Fibroblast of peridontal ligament (primary cell): ENCODE measurements around the gene SLC12A7.

Source experiments
- DNase-seq: peaks from one replicate; pipeline ENCODE4 v3.0.0-alpha.2; 2010; ENCODE audit errors: extremely low read depth

Gene SLC12A7

DNA sequence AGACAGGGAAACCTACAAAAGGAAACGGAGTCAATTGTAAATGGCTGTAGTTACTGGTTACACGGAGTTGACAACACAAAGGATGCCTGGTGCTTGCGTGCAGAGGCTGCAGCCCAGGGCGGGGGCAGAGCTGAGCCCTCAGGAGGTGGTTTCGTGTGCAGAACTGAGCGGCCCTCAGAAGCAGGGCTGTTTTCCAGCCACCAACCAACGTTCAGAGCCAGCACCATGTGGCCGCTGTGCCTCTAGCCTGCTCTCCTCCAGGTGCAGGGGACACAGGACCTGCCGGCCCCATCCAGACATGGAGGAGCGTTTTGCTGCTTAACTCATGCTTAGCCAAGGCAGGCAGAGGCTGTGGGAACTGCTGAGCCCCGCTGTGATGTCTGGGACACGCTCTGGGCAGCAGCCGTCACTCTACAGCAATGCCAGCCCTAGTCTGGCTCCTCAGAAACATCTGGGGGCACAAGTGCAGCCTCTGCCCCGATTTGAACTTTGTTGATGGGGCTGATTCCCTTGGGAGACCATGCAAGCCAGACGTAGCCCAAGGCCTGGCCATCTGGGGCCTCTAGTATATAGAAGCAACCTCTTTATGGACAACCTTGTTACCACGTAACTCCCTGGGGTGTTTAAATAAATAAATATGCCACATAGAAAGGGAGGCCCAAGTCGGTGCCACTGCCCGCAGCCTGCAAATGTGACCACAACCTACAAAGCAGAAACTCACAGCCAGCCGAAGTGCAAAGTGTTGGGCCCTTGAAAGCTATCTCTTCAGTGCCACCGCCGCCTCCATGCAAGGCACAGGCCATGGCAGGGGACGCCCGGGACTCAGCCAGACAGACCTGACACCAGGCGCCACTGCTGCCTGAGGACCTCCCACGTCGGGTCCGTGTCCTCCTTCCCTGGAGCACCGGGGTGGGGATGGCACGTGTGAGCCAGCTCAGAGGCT is 61.2 kb downstream of the SLC12A7 start:
- no peak for DNase-seq

DNA sequence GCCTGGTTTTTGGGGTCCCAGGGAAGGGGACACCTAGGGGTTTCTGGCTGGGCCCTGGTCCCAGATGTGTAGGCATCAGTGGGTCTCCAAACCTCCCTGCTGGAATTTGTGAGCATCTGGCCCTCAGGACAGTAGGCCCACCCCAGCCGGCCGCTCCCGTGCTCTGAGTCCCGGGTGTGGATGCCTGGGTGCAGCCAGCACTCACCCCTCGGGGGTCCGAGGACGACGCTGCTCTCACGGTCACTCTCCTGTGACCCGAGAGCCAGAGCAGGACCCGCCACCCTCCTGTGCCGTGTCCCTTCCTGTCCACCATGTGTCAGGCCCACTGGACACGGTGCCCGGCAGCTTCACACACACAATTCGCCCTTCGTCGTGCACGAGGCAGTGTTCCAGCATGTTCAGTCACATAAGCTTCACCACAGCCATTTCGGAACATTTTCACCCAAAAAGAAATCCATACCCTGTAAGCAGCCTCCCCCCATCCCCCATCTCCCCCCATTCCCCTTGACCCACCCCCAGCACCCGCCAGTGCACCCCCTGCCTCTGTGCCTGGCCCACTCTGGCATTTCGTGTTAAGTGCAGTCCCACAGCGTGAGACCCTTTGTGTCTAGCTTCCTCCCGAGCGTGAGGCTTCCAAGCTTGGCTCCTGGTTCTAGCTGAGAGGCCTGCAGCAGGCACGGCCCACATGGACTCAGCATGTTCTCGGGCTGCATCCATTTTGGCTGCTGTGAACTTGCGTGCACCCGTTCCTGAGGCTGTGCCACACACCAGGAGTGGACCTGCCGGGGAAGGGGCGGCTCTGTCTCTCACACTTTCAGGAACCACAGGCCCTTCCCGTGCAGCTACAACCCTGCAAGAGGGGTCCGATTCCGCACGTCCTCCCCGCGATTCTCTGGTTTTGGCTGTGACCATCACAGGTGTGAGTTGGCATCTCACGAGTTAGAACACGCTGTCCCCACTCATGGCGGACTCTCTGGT is 62.7 kb downstream of the SLC12A7 start:
- no peak for DNase-seq

DNA sequence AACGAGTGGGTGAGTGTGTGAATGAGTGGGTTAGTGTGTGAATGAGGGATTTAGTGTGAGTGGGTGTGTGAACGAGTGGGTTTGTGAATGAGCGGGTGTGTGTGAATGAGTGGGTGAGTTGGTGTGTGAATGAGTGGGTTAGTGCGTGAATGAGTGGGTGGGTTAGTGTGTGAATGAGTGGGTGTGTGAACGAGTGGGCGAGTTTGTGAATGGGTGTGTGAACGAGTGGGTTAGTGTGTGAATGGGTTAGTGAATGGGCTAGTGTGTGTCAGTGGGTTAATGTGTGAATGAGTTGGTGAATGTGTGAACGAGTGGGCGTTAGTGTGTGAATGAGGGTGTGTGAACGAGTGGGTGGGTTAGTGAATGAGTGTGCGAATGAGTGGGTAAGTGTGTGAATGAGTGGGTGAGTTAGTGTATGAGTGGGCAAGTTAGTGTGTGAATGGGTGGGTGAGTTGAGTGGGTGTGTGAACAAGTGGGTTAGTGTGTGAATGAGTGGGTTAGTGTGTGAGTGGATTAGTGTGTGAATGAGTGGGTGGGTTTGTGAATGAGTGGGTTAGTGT is 63.6 kb downstream of the SLC12A7 start:
- no peak for DNase-seq

DNA sequence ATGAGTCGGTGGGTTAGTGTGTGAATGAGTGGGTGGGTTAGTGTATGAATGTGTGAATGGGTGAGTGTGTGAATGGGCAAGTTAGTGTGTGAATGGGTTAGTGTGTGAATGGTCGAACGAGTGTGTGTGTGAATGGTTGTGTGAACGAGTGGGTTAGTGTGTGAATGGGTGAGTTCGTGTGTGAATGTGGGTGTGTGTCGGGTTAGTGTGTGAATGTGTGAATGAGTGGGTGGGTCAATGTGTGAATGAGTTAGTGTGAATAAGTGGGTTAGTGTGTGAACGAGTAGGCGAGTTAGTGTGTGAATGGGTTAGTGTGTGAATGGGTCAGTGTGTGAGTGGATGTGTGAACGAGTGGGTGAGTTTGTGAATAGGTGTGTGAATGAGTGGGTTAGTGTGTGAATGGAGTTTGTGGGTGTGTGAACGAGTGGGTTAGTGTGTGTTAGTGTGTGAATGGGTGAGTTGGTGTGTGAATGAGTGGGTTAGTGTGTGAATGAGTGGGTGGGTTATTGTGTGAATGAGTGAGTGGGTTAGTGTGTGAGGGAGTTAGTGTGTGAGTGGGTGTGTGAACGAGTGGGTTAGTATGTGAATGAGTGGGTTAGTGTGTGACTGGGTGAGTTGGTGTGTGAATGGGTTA is 64.4 kb downstream of the SLC12A7 start:
- no peak for DNase-seq

DNA sequence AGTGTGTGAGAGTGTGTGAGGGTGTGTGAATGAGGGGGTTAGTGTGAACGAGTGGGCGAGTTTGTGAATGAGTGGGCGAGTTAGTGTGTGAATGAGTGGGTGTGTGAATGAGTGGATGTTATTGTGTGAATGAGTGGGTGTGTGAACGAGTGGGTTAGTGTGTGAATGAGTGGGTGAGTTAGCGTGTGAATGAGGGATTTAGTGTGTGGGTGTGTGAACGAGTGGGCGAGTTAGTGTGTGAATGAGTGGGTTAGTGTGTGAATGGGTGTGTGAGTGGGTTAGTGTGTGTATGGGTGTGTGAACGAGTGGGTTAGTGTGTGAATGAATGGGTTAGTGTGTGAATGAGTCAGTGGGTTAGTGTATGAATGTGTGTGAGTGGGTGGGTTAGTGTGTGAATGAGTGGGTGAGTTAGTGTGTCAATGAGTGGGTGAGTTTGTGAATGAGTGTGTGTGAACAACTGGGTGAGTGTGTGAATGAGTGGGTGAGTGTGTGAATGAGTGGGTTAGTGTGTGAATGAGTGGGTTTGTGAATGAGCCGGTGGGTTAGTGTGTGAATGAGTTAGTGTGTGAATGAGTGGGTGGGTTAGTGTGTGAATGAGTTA is 65.8 kb downstream of the SLC12A7 start:
- DNase-seq: no peak

DNA sequence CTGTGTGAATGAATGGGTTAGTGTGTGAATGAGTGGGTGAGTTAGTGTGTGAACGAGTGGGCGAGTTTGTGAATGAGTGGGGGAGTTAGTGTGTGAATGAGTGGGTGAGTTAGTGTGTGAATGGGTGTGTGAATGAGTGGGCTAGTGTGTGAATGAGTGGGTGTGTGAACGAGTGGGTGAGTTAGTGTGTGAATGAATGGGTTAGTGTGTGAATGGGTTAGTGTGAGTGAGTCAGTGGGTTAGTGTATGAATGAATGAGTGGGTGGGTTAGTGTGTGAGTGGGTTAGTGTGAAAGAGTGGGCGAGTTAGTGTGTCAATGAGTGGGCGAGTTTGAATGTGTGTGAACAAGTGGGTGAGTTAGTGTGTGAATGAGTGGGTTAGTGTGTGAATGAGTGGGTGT is 67.7 kb downstream of the SLC12A7 start:
- no peak for DNase-seq

DNA sequence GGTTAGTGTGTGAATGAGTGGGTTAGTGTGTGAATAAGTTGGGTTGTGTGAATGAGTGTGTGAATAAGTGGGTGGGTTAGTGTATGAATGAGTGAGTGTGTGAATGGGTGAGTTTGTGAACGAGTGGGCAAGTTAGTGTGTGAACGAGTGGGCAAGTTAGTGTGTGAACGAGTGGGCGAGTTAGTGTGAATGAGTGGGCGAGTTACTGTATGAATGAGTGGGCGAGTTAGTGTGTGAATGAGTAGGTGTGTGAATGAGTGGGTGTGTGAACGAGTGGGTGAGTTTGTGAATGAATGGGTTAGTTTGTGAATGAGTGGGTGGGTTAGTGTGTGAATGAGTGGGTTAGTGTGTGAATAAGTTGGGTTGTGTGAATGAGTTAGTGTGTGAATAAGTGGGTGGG is 68.5 kb downstream of the SLC12A7 start:
- DNase-seq: no peak

DNA sequence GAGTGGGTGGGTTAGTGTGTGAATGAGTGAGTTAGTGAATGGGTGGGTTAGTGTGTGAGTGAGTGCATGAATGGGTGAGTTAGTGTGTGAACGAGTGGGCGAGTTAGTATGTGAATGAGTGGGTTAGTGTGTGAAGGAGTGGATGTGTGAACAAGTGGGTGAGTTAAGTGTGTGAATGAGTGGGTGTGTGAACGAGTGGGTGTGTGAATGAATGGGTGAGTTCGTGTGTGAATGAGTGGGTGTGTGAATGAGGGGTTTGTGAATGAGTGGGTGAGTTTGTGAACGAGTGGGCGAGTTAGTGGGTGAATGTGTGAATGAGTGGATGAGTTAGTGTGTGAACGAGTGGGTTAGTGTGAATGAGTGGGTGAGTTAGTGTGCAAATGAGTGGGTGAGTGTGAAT is 69.2 kb downstream of the SLC12A7 start:
- no peak for DNase-seq

DNA sequence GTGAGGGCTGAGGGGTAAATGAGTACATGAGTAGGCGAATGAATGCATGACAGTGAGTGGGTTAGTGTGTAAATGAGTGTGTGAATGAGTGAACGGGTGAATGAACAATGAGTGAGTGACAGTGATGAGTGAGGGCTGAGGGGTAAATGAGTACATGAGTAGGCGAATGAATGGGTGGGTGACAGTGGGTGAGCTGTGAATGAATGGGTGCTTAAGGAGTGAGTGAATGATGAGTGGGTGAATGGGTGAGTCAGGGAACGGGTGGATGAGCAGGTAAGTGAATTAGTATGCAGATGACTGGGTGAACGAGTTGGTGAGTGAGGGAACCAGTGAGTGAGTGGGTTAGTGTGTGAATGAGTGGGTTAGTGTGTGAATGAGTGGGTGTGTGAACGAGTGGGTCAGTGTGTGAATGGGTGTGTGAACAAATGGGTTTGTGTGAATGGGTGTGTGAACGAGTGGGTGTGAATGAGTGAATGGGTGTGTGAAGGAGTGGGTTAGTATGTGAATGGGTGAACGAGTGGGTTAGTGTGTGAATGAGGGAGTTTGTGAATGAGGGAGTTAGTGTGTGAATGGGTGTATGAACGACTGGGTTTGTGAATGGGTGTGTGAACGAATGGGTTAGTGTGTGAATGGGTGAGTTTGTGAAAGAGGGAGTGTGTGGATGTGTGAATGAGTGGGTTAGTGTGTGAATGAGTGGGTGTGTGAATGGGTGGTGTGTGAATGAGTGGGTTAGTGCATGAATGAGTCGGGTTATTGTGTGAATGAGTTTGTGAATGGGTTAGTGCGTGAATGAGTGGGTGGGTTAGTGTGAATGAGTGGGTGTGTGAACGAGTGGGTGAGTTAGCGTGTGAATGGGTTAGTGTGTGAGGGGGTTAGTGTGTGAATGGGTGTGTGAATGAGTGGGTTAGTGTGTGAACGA is 70.4 kb downstream of the SLC12A7 start:
- DNase-seq: no peak

DNA sequence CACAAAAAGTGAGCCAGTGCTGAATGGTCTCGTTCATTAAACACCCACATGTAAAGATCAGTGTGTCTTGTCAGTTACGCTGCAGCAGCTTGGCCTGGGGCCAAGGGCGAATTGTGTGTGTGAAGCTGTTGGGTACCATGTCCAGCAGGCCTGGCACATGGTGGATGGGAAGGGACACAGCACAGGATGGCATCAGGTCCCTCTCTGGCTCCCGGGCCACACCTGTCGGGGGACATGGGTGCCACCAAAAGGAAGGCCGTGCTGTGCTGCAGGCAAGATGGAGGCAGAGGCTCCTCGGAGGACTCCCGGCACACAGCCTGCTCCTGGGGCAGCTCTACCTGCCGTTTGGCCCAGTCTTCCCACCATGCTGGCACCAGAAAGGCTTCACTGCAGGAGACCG is 71.3 kb downstream of the SLC12A7 start:
- DNase-seq: no peak

DNA sequence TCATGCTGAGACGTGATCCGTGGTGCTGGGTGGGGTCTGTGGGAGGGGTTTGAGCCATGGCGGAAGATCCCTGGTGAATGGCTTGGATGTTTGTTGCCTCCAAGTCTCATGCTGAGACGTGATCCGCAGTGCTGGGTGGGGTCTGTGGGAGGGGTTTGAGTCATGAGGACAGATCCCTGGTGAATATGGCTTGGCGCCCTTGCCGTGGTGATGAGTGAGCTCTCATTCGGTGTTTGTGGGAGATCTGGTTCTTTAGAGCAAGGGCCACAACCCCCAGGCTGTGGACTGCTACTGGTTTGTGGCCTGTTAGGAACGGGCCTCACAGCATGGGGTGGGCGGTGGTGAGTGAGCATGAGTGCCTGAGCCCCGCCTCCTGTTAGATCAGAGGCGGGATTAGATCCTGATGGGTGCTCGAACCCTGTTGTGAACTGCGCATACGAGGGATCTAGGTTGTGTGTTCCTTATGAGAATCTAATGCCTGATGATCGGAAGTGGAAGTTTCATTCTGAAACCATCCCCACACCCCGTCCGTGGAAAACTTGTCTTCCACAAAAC is 72.1 kb downstream of the SLC12A7 start:
- no peak for DNase-seq

DNA sequence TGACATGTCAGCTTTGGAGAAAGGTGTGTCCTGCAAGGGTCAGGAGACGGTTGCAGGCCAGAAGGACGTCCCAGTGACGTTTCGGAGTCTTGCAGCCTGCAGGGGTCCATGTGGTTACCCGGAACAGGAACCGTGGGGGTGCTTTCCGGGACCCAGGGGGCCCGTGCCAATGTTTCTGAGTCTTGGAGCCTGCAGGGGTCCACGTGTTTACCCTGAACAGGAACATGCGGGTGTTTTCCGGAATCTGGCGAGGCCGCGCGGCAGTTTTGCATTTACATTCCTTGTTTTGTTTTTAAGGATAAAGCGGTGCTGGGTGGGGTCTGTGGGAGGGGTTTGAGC is 72.7 kb downstream of the SLC12A7 start:
- no peak for DNase-seq

DNA sequence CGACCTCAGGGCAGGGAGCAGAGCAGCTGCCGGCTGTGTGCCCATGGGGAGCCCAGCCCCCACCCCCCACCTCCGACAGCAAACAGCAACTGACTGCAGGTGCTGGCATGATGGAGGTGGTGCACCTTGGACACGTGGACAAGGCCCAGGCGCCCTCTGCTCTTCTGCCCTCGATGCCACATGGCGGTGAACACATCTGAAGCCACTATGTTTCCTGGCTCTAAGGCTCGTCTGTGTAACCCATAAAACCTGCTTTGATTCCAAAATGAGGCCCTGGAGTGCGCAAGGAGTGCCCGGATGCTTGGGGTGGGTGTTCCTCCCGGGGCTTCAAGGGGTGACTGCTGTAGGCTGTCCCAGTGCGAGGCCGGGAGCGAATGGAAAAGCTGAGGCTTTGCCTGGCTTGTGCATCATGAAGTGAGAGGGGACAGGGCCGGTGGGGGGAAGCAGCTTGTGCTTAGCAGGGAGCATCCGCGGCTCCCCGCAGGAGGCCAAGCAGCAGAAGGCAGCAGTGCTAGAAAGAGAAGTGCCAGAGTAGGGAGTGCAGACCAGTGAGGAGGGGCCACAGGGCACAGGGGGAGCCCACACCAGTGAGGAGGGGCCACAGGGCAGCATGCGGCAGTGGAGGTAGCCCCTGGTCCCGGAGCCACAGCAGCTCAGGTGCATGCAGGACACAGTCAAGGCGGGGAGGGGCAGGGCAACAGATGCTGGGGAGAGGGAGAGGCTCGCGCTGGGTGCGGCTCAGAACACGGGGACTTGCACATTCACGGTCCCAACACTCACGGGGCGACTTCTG is 73.2 kb downstream of the SLC12A7 start:
- no peak for DNase-seq

DNA sequence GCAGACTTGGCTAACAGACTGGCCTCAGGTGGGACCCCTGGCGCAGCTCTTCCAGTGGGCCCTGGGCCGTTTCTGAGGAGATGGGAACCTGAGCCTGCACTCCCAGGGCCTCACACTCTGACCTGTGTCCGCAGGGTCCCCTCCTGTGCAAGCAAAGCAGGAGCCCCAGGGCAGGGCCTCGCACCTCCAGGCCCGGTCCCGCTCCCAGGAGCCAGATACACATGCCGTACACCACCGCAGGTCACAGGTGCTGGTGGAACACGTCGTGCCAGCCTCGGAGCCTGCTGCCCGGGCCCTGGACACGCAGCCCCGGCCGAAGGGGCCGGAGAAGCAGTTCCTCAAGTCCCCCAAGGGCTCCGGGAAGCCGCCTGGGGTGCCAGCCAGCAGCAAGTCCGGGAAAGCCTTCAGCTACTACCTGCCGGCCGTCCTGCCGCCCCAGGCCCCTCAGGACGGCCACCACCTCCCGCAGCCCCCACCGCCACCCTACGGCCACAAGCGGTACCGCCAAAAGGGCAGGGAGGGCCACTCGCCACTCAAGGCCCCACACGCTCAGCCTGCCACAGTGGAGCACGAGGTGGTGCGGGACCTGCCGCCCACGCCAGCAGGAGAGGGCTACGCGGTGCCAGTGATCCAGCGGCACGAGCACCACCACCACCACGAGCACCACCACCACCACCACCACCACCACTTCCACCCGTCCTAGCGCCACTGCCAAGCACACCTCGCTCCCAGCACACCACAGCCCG is 74.0 kb downstream of the SLC12A7 start:
- DNase-seq: no peak

DNA sequence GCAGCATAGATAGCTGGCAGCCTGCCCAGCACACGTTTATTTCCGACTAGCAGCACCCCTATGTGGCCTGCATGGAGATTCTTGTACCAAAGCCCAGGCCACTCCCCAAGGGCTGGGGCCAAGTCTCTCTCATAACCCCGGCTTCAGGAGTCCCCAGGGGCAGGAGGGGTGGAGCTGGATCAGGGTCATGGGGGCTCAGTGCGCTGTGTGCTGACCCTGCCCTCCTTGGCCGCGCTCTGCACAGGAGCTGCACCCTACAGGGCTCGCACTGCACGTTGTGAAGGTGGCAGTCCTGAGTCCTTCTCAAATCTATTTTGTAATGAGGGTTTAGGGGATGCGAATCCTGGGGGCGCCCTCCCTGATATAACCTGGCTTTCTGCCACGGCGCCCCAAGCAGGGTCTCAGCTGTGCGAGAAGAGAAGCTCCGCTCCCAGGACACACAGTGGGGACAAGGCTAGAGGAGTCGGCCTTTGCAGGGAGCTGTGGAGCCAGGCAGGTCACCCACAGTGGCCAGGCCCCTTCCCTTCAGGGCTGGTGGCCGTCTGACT is 74.7 kb downstream of the SLC12A7 start:
- DNase-seq: no peak

DNA sequence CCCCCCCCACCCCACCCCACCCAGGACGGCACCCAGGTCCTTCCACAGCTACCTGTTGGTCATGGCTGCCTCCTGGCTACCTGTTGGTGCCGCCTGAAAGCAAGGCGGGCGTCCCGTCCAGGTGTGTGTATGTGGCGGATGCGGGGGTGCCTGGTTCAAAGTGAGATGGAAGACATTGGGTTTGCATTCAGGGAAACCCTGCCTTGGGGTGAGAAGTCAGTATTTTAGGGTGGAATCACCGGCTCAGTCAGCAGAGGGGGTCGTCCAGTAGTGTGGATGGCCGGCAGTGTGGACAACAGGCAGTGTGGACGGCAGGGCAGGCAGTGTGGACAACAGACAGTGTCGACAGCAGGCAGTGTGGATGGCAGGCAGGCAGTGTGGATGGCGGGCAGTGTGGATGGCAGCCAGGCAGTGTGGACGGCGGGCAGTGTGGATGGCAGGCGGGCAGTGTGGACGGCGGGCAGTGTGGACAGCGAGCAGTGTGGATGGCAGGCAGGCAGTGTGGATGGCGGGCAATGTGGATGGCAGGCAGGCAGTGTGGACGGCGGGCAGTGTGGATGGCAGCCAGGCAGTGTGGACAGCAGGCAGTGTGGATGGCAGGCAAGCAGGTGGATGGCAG is 75.2 kb downstream of the SLC12A7 start:
- DNase-seq: no peak
